Epithelial cell of esophagus (primary cell): ENCODE results near the gene DFFB.

ENCODE experiments used
- DNase-seq: peaks from one replicate; pipeline ENCODE4 v3.0.0; 2010; ENCODE audit warnings: low read depth
- H3K4me3 ChIP-seq: 2 replicates; pipeline ENCODE4 v1.5.1; 2011; ENCODE audit warnings: mild to moderate bottlenecking, low read length, control low read depth
- TF ChIP-seq, protein P1 (sequence below): IDR thresholded peaks from 2 replicates; pipeline ENCODE4 v1.5.1; 2011; ENCODE audit warnings: low read depth, mild to moderate bottlenecking, low read length, control low read depth, inconsistent platforms; ENCODE audit not compliant: insufficient read depth; ENCODE audit errors: missing control alignments

Gene DFFB

GRCh38 chr1:3852711-3853485 is 4.4 kb upstream of the DFFB start:
- no peak overlapping the region for H3K4me3 ChIP-seq
- TF ChIP-seq, protein P1, sequence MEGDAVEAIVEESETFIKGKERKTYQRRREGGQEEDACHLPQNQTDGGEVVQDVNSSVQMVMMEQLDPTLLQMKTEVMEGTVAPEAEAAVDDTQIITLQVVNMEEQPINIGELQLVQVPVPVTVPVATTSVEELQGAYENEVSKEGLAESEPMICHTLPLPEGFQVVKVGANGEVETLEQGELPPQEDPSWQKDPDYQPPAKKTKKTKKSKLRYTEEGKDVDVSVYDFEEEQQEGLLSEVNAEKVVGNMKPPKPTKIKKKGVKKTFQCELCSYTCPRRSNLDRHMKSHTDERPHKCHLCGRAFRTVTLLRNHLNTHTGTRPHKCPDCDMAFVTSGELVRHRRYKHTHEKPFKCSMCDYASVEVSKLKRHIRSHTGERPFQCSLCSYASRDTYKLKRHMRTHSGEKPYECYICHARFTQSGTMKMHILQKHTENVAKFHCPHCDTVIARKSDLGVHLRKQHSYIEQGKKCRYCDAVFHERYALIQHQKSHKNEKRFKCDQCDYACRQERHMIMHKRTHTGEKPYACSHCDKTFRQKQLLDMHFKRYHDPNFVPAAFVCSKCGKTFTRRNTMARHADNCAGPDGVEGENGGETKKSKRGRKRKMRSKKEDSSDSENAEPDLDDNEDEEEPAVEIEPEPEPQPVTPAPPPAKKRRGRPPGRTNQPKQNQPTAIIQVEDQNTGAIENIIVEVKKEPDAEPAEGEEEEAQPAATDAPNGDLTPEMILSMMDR: no peak

DNA sequence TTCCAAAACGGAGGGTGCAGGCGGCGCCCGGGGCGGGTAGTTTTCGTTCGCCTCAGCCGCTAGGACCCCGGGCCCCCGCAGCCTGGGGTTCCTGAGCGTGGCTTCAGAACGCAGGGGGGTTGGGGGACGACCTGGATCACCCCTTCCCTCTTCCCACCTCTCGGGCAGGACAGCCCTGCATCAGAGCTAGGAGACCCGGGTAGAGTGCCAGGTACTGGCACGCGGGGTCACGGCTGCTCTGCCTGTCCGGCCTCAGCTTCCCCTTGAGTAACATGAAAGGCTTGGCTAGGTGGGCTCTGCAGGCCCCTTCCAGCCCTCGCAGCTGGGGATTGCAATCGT is 484 bp downstream of the DFFB start:
- H3K4me3 ChIP-seq: peak overlapping the region; percentile 88
- DNase-seq: no peak
- TF ChIP-seq, protein P1: no peak

More at GRCh38 chr1:3852711-3853485, 4.4 kb upstream of the DFFB start:
- DNase-seq: no peak

DNA sequence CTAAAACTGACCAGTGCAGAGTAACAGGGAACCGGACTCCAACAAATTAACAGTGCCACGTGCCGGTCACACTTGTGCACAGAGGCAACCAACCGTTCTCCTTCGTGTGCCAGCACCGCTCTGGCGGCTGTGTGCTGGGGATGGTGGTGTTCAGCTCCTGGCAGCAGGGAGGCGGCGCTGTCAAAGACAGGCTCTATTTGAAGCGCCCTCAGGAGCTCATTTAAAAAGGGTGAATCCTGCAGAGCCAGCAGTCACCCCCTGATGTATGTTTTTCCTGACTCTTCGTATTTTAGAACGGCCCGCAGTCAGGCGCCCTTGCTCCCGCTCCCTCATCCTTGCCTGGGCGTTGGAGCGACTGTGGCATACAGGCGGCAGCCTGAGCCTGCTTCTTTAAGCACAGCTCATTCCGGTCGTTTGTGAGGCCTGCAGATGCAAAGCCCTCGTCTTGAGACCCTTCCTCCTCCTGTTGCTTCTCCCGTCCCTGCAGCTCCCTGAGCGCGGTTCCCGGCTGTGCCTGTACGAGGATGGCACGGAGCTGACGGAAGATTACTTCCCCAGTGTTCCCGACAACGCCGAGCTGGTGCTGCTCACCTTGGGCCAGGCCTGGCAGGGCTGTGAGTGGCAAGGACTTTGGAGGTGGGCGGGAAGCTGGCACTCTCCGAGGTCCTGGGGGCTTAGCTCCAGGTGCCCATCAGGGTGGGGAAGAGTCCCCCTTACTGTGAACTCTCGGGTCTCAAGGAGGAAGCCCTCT is 1.1 kb downstream of the DFFB start:
- peak overlapping the region; percentile 88 for H3K4me3 ChIP-seq
- DNase-seq: peak; percentile 53

GRCh38 chr1:3863231-3863935 is 6.1 kb downstream of the DFFB start:
- TF ChIP-seq, protein P1: no peak
- DNase-seq: no peak
- H3K4me3 ChIP-seq: no peak overlapping the region

More for the DNA sequence above, 1.1 kb downstream of the DFFB start:
- TF ChIP-seq, protein P1: peak; percentile 32

GRCh38 chr1:3864884-3865283 is 7.6 kb downstream of the DFFB start:
- TF ChIP-seq, protein P1: no peak
- no peak overlapping the region for H3K4me3 ChIP-seq
- DNase-seq: peak; percentile 8

DNA sequence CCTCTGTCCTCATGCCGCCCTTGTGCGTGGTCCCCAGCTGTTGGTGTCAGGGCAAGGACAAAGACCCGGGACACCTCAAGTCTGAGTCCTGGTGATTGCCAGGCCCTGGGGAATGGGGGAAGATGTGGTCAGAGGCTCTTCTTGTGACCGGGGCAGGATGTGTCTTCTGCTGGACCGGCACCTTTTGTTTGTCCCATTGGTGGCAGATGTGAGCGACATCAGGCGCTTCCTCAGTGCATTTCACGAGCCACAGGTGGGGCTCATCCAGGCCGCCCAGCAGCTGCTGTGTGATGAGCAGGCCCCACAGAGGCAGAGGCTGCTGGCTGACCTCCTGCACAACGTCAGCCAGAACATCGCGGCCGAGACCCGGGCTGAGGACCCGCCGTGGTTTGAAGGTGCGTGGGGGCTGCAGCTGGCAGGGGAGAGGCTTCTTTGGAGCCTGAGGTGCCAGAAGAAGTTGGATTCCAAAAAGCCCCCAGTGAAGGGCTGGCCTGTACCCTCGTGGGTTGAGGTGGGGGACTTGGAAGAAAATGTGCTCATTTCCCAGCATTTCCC is 8.4 kb downstream of the DFFB start:
- H3K4me3 ChIP-seq: no peak overlapping the region
- TF ChIP-seq, protein P1: no peak
- DNase-seq: no peak
